ENCODE results near the gene BMERB1.

The BMERB1 gene

DNA sequence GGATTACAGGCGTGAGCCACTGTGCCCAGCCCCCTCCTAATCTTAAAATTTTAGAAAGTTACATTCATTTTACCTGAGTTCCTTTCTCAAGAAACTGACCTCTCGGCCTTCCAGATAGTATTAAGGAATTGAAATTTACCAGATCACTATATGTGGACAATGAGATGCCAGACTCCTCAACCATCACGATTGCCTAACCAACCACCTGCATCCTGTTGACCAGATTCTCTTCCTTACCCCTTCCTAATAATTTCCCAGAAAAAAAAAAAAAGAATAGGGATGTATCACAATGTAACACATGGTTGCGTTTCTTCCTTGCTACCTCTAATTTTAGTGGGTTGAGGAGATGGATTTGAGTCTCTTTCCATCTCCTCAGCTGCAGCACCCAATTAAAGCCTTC, 72.1 kb downstream of the BMERB1 start:
- DNase-seq = no peak

DNA sequence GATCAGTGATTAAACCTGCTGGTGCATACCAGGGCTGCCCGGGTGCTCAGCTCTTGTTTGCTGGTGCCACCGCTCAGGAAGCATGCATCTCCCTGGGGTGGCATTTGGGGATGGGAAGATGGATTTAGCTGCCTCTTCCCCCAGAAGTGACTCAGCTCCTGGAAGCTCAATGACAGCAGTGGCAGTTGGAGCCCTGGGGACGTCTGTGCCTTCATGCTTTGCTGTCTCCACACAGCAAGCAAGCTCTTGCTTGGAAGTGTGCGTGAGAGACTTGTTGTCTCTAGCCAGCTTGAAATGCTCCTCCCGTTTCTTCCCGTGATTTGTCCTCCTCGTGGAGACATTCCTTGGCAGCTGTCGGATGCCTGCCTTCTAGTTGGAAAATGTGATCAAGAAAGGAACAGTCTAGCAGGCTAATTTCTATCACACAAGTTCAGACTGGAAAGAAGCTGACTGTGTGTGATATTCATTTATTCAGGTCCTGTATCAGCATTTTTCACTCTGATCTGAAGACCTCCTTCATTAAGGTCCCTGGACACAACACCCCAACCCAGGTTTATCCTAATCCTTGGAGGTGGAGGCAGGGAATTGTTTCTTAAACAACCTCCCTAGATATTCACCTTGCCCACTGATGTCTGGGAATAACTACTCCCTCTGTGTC, 73.0 kb downstream of the BMERB1 start:
- DNase-seq = no peak

DNA sequence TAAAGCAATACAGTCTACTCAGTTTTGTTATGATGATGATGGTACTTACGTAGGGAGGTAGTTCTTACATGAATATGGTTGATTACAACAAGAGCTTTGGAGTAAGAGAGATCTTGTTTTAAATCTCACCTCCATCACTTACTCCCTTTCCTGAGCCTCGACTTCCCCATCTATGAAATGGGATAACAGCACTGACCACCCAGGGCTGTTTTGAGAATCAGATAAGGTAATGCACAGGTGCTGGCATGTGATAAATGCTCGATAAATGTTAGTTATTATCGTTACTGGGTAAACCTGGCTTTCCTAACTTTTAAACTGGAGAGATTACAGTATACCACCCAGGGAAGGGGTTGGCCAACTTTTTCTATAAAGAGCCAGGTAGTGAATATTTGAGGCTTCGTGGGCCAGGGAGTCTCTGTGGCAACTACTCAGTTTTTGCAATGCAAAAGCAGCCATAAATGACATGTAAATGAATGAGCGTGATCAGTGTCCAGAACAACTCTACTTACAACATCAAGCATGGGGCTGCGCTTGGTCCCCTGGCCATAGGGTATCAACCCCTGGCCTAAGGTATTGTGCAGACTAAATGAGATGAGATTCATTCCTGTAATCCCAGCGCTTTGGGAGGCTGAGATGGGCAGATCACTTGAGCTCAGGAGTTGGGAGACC, 73.7 kb downstream of the BMERB1 start:
- DNase-seq = no peak

DNA sequence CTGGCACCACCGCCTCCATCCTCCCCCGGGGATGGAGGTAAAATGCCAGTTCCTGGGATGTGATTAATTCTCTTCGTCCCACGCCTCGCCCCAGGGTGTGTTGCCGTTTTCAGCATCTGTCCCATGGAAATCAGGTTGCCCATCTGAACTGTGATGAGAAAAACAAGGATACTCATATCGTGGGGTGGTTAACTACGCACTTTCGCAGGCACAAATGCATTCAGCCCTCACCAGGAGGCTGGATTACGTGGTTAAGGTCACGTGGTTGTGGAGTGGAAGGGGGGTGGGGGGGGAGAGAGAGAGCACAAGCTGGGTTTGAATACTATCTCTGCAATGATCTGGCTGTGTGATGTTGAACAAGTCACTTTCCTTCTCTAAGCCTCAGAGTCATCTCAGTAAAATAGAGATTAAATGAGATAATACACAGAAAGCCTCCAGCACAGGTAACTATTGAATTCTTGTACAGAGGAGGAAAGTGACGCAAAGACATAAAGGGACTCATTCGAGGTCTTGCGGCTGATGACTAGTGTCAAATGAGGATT, 74.7 kb downstream of the BMERB1 start:
- peak; percentile 3 for DNase-seq

DNA sequence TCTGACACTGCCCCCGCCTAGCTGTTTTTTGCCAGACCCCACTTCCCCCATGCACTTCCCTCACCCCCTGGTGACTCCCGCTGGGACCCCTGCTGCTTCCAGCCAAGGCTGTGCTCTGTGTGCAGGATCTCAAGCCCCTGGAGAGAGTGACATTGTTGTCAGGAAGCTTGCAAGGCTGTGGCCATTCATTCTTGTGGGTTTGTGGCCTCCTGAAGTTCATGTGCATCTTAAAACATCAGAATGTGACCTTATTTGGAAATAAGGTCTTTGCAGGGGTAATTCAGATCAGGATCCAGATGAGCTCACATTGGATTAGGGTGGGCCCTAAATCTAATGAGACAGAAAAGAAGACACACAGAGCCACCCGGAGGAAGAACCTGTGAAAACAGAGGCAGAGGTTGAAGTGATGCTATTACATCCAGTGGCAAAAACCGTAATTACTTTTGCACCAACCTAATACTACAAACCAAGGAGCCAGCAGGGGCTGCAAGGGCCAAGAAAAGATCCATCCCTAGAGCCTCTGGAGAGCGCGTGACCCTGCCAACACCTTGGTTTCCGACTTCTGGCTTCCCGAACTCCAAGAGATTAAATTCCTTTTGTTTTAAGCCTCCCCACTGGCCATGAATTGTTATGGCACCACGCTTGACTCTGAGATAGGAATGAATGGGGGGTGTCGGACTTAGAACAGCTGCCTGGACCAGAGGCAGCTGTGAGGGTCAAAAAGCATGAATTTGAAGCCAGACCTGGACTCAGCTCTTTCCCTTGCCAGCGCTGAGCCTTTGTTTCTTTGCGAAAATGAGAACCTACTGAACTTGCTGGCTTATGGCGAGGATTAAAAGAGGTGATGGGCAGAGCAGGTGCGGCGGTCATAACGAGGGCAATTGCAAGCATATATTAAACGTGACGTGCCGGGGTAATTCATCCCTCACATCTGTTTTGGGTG, 75.5 kb downstream of the BMERB1 start:
- no peak for DNase-seq

DNA sequence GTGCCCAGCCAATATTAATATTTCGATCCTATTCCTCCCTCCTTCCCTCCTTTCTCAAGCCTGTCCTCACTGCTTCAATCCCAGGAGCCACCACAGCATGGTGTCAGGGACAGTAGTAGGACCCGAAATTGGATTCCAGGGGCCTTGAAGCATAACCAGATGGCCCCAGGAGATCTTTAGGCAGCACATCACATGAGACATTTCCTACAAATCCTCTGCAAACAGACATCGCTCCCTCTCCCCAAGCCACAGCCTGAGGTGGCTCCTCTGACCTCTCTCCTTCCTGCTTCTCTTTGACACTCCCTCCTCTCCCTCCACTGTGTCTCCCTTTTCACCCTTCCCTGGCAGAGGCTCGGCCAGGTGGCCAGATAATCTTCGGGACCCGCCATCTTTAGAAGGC, 76.6 kb downstream of the BMERB1 start:
- no peak for DNase-seq

DNA sequence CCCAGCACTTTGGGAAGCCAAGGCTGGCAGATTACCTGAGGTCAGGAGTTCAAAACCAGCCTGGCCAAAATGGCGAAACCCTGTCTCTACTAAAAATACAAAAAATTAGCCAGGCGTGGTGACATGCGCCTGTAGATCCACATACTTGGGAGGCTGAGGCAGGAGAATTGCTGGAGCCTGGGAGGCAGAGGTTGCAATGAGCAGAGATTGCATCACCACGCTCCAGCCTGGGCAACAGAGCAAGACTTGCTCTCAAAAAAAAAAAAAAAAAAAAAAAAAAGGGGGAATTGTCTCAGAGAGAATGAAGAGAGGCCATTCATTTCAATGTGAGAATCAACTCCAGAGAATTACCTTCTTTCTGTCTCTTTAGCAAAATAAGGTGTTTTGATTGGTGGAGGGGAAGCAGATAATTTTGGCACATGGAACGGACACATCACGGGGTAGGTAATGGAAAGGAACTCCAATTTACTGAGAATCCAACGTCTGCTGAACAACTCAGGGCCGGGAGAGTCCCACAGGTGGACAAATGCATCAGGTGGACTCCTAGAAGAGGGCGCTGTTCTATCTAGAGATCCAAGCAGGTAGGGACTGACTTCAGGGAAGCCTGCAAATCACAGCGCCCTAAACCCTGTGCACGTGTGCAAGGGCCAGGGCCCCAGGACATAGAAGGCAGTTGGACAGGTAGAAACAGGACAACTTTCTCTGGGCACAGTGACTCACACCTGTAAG, 77.5 kb downstream of the BMERB1 start:
- no peak for DNase-seq

DNA sequence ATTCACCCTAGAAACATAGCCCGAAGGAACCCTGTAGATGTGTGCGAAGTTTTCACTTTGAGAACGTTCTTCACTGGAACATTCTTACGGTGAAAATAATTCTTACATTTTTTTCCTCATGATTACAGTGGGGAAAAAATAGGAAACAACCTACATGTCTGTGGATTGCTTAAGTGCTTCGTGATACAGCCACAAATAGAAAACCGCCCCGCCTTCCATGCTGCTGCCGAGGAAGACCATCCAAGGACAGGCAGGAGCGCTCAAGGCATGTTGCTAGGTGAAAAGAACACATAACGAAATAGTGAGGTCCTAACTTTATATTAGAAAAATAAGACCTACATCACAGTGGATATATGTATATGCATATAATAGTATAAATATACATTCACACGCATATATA, 78.8 kb downstream of the BMERB1 start:
- no peak for DNase-seq

DNA sequence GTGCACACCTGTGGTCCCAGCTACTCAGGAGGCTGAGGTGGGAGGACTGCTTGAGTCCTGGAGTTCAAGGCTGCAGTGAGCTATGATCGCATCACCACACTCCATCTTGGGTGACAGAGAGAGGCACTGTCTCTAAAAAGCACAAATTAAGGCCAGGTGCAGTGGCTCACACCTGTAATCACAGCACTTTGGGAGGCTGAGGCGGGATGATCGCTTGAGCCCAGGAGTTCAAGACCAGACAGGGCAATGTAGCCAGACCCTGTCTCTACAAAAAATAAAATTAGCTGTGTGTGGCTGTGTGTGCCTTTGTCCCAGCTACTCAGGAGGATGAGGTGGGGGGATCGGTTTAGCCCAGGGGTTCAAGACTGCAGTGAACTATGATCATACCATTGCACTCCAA, 81.6 kb downstream of the BMERB1 start:
- no peak for DNase-seq

DNA sequence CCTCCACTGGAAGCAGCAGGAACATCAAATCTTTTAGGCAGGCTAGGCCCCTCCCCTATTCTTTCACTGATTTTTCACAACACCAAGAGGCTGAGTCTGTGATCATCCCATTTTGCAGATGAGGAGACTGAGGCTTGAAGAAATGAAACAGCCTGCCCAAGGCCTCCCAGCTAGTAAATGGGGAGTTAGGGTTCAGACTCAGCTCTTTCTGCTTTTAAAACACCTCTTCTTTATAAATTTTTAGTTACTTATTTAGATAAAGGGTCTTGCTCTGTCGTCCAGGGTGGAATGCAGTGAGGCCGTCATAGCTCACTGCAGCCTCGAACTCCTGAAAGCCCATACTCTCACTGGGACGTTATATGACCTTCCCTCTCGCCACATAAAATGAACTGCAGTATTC, 82.2 kb downstream of the BMERB1 start:
- DNase-seq = no peak

DNA sequence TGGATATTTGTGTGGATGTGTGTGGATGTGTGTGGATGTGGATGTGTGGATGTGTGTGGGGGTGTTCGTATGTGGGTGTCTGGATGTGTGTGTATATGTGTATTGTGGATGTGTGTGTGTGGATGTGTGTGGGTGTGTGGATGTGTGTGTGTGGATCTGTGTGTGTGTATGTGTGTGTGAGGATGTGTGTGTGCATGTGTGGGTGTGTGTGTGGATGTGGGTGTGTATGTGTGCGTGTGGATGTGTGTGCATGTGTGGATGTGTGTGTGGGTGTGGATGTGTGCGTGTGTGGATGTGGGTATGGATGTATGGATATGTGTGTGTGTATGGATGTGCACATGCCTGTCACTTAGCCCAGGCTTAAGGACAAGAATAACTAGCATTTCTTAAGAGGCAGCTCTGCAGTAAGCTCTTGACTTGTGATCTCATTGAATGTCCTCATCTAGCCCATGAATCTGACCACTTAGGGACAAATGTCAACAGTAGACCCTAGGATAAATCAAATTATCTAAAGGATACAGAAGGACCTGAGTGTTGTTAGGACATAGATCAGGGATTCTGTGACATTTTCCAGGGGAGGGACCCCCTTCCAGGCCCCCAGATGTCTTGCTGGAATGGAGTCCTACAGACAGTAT, 83.5 kb downstream of the BMERB1 start:
- DNase-seq = no peak

DNA sequence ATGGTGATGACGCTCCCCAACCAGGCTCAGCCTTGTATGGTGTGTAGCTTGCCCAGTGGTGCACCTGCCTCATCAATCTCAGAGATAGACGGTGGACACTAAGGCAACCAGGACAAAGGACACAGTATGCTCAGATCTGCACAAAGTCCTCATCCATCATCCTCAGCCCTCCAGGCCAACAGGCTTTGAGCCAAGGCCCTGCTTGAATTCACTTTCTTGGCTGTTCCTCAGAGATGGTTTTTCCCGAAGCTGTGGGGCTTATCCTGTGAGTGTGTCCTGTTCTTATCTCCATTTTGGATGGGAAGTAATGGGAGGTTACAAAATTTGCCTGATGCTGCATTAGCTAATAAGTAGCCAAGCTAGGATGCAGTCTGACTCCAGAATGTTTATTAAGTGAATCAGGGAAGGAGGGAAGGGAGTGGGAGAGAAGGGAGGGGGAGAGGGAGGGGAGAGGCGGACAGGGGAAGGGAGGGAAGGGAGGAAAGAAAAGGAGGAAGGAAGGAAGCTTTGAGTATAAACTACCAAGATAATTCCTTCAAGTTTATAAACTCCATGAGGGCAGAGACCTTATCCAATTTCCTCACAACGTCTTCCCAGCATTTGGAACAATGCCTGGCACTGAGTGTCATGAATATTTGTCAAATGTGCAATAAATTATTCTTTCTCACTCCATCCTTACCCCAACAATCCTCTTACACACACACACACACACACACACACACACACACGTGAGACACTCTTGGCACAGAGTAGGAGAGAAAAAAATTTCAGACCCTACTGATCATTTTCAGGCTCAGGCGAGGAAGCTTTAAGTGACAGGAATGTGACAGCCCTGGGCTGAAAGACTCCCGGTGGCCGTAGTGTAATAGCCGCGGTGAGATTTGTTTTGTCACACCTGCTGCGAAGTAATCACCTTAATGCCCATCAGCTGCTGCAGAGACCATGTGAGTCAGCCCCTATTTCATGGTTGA, 84.3 kb downstream of the BMERB1 start:
- no peak for DNase-seq

DNA sequence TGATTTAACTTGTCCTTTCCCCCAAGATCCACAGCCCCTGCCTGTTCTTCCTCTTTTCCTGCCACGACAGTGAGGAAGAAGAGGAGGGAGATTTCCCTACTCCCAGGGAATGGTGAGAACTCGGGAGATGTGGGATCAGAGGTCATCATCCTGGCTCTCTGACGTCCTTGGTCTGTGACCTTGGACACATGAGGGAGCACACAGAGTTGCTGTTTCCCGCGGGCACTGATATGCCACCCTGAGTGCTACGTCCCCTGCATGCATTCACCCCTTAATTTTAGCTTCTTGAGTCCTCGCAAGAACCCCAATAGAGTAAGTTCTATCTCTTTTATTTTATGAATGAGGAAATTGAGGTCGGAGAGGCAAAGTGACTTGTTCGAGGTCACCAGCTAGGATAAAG, 85.4 kb downstream of the BMERB1 start:
- no peak for DNase-seq

DNA sequence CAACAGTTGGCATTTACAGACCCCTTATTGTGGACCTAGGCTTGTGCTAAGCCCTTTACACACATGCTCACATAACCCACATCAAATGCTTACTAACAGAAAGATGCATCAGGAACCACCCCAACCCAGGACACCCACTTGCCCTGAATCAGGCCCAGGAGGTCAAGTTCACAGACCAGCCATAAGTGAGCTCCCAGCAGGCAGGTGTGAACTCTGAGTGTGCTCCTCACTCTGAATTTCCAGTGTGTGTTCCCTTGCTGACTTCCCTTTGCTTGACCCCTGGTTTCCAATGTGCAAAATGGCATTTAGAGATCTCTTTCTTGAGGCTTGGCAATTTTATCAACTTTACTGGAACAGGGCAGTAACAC, 87.0 kb downstream of the BMERB1 start:
- DNase-seq = no peak

DNA sequence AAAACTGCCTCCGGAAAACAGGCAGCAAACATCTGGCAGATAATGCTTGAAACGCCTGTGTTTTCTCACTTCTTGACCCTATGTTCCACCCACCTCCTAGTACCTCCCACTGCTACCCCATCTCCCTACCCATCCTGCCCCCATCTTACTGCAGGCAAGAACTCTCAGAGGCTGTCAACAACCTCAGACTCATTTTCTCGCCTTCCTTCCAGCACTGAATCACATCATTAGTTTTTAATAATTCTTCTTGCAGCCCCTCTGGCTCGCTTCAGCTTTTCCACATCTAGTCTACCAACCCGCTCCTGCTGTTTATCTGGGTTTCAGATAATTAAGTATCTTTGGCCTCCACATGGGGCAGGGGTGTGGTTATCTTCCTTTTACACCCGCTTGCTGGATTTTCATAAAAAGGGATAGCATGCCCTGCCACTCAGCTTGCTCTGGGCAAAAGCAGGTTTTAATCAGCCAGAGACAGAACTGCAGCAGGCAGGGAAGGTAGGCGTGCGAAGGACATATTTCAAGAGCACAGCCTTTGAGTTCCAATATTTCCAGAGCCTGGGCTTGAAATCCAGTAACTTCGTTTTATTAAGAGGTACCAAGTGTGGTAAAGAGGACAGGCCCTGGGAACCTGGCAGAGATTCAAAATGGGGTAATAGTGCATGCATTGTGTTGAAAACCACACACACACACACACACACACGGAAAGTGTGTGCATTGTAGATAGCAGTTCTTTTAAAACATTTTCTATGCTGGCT, 87.5 kb downstream of the BMERB1 start:
- no peak for DNase-seq

DNA sequence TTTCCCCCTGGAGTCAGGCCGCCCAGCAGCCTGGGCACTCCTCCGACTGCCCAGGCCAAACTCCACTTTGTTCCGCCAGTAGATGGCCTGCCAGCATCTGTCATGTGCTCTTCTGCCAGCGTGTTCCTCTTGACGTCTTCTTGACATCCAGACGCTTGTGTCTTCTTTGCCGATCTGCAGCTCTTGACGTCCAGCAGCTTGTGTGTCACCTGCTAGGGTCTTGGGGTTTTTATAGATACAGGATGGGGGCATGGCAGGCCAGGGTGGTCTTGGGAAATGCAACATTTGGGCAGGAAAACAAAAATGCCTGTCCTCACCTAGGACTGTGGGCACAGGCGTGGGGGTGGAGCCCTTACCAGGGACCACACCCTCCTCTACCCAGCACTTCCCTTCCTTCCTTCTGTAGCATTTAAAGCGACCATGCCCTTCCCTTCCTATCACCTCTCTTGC, 88.7 kb downstream of the BMERB1 start:
- no peak for DNase-seq

DNA sequence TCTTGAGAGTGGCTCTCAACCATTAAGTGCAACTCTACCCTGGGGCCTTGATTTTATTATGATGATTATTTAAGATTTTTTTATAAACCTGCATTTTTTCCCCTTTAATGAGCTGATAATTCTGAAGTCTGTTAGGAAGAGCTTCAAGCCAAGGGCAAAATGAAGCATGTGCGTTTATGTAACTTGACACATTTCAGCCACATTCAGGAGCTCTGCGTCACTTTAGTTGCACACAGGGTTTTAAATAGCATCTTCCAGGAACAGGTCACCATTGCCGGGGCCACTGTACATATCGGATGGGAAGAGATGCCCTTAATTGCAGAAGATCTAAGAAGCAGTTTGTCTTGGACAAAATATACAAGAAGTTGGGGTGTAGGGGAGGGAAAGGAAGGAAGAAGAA, 89.6 kb downstream of the BMERB1 start:
- no peak for DNase-seq

DNA sequence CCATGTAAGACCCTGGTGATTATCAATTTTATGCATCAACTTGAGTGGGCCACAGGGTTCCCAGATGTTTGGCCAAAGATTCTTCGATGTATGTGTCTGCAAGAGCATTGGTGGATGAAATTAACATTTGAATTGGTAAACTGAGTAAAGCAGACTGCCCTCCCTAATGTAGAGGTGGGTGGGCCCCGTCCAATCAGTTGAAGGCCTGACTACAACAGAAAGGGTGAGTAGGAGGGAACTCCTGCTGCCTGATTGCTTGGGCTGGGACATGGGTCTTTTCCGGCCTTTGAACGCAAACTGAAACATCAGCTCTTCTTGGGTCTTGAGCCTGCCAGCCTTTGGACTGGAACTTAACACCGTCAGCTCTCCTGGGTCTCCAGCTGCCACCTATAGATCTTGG, 90.6 kb downstream of the BMERB1 start:
- no peak for DNase-seq

DNA sequence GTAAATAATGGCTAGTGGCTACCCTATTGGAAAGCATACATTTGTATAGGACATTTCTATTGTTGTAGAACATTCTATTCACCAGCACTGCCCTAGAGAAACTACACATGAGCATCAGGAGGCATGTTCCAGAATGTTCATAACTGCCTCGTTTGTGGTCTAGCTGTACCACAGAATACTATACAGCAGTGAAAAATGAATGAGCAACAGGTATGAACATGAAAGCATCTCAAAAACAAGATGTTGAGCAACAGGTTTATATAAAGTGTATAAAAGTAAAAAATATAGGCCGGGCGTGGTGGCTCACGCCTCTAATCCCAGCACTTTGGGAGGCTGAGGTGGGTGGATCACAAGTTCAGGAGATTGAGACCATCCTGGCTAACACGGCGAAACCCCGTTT, 91.7 kb downstream of the BMERB1 start:
- no peak for DNase-seq

DNA sequence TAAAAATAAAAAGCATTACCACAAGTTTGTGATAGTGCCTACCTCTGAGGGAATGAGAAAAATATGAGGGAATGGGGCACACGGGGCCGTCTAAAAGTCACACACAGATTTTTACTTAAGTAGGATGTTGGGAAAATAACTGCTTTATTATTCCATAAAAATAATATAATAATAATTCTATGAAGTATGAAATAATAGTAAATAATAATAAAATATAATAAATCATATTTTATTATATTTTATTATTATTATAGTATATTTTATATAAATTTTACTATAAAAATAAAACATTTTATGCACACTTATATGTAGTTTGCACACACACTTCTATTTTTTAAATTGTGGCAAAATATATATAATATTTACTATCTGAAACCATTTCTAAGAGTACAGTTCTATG, 92.3 kb downstream of the BMERB1 start:
- DNase-seq = no peak
